Activated CD4-positive, CD25-positive, alpha-beta regulatory T cell treated with anti-CD3 and anti-CD28 coated beads, Interleukin-2, amount 50 U/mL, for 72 hours (primary cell): ENCODE measurements around the gene ATG10.
"Not testable (repeated sequence)": the region's sequence is repeated elsewhere in the genome, so short reads cannot be mapped to it uniquely, and the experiment has no call there.

Source experiments
- DNase-seq: peaks from one replicate; pipeline ENCODE4 v3.0.0; 2021

ATG10 gene

GRCh38 chr5:82139837-82140236 is 168.0 kb downstream of the ATG10 start:
- DNase-seq: not testable (repeated sequence)

- no peak for DNase-seq
These were observed 170.5 kb downstream of the ATG10 start for GRCh38 chr5:82142217-82142841.

GRCh38 chr5:82142928-82143577 is 171.2 kb downstream of the ATG10 start:
- no peak for DNase-seq

GRCh38 chr5:82147860-82148573 is 176.2 kb downstream of the ATG10 start:
- DNase-seq: no peak

GRCh38 chr5:82149434-82149833 is 177.6 kb downstream of the ATG10 start:
- no peak for DNase-seq

GRCh38 chr5:82150559-82150958 is 178.7 kb downstream of the ATG10 start:
- no peak for DNase-seq

GRCh38 chr5:82151204-82151603 is 179.4 kb downstream of the ATG10 start:
- DNase-seq: no peak

GRCh38 chr5:82151662-82152061 is 179.8 kb downstream of the ATG10 start:
- no peak for DNase-seq

GRCh38 chr5:82152978-82153481 is 181.2 kb downstream of the ATG10 start:
- no peak for DNase-seq

GRCh38 chr5:82154776-82155175 is 183.0 kb downstream of the ATG10 start:
- DNase-seq: no peak

- no peak for DNase-seq
These were observed 183.5 kb downstream of the ATG10 start for GRCh38 chr5:82155305-82155704.

- no peak for DNase-seq
These were observed 185.1 kb downstream of the ATG10 start for GRCh38 chr5:82156874-82157273.

- DNase-seq: no peak
These were observed 187.1 kb downstream of the ATG10 start for GRCh38 chr5:82158755-82159413.

GRCh38 chr5:82160948-82161347 is 189.1 kb downstream of the ATG10 start:
- no peak for DNase-seq

- DNase-seq: no peak
These were observed 190.8 kb downstream of the ATG10 start for GRCh38 chr5:82162573-82162972.

- DNase-seq: no peak
These were observed 191.8 kb downstream of the ATG10 start for GRCh38 chr5:82163452-82164175.

- DNase-seq: no peak
These were observed 192.6 kb downstream of the ATG10 start for GRCh38 chr5:82164176-82164976.

GRCh38 chr5:82164977-82165713 is 193.3 kb downstream of the ATG10 start:
- DNase-seq: no peak

GRCh38 chr5:82165740-82166530 is 194.1 kb downstream of the ATG10 start:
- no peak for DNase-seq

GRCh38 chr5:82167372-82167935 is 195.6 kb downstream of the ATG10 start:
- DNase-seq: no peak
